ENCODE measurements around the gene MPZL2.

The MPZL2 gene

DNA sequence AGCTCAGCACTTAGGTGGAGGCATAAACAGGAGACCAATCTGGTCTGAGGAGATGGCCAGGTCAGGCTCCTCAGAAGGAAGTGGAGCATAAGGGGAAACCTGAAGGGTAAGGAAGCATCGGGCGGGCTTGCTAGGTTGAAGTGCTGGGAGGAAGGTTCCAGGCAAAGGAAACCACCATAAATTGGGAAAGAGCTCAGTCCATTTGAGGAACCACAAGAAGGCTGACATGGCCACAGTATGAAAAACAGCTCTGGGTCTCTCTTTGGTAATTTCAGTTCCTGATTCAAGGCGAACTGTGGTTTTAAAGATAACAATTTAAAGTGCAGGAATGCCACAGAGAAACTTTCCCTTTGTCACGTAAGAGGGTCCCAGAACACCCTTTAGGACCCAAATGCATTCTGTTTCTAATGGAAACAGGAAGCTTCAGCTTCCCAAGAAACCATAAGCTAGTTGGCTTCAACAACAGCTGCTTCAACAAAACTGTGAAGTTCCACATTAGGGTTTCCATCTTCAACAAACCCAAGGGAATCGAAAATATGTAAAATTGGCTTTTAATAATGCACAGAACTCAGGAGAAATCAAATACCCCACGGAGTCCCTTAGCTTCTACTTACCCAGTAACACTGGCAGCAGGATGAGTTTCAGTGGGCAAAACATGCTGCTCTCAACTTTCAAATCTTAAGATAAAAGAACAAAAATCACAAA lies 49.7 kb downstream of the MPZL2 start:
- Histone ChIP-seq H3K9ac (no peak overlapping the region), H3K27me3 (ENCODE audit: control insufficient read depth, insufficient read depth, low read length) (no peaks in the 10 kb centered on the region), H3K79me2 (no peaks in the 10 kb centered on the region), H3K4me2 (ENCODE audit: low read length) (no peak overlapping the region), H3K36me3 (ENCODE audit: control insufficient read depth, insufficient read depth, low read length) (no peaks in the 10 kb centered on the region), H3K27ac (no peak overlapping the region), H2AFZ (no peak overlapping the region), H3K9me3 (ENCODE audit: control insufficient read depth, low read length) (no peaks in the 10 kb centered on the region), H3K4me3 (ENCODE audit: low read depth, low read length) (no peak overlapping the region), H3K4me1 (no peaks in the 10 kb centered on the region)
- TF ChIP-seq, protein P1, sequence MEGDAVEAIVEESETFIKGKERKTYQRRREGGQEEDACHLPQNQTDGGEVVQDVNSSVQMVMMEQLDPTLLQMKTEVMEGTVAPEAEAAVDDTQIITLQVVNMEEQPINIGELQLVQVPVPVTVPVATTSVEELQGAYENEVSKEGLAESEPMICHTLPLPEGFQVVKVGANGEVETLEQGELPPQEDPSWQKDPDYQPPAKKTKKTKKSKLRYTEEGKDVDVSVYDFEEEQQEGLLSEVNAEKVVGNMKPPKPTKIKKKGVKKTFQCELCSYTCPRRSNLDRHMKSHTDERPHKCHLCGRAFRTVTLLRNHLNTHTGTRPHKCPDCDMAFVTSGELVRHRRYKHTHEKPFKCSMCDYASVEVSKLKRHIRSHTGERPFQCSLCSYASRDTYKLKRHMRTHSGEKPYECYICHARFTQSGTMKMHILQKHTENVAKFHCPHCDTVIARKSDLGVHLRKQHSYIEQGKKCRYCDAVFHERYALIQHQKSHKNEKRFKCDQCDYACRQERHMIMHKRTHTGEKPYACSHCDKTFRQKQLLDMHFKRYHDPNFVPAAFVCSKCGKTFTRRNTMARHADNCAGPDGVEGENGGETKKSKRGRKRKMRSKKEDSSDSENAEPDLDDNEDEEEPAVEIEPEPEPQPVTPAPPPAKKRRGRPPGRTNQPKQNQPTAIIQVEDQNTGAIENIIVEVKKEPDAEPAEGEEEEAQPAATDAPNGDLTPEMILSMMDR (IDR thresholded peaks at IDR 0.05): no peak

DNA sequence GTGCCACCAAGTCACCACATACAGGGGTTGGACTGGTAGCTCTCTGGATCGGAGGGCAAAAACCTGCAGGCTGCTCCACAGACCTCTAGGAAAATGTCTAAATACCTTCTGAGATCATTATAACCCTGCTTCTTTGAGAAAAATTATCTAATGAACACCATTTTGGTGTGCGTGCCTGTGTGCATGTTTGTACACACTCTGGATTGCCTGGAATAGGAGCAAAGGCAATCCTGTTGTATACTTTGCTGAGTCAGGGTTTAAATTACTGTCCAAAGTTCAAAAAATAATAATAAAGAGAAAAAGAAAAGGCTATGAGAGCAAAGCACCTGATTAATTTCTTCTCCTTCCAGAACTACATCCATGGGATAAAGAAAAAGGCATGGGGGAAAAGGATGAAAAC lies 50.3 kb downstream of the MPZL2 start:
- TF ChIP-seq, protein P1 (IDR thresholded peaks at IDR 0.05): no peak
- no peak overlapping the region for H3K4me3 ChIP-seq (ENCODE audit: low read depth, low read length)
- H3K4me1 ChIP-seq: no peaks in the 10 kb centered on the region
- no peaks in the 10 kb centered on the region for H3K9me3 ChIP-seq (ENCODE audit: control insufficient read depth, low read length)
- H2AFZ ChIP-seq: no peak overlapping the region
- H3K9ac ChIP-seq: no peak overlapping the region
- no peaks in the 10 kb centered on the region for H3K27me3 ChIP-seq (ENCODE audit: control insufficient read depth, insufficient read depth, low read length)
- H3K27ac ChIP-seq: no peak overlapping the region
- H3K79me2 ChIP-seq: no peaks in the 10 kb centered on the region
- no peaks in the 10 kb centered on the region for H3K36me3 ChIP-seq (ENCODE audit: control insufficient read depth, insufficient read depth, low read length)
- no peak overlapping the region for H3K4me2 ChIP-seq (ENCODE audit: low read length)

DNA sequence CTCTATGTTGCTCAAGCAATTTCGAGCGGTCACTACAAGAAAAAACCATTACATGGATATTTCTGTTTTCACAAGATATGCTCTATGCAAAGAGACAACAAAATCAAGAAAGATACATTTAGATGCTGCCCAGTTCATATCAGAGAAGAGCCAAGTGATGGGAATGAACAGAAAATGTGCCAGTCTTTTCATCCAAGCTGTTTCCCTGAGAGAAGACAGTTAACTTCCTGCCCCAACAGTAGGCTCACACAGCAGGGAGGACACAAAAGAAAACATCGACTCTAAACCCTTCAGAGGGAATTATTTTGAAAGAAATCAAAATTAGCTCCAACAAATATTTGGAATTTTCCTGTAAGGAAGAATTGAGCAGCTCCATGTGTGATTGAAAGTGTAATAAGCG lies 50.9 kb downstream of the MPZL2 start:
- H3K27me3 ChIP-seq (ENCODE audit: control insufficient read depth, insufficient read depth, low read length): no peaks in the 10 kb centered on the region
- H2AFZ ChIP-seq: no peak overlapping the region
- H3K4me3 ChIP-seq (ENCODE audit: low read depth, low read length): no peak overlapping the region
- H3K27ac ChIP-seq: no peak overlapping the region
- H3K4me1 ChIP-seq: no peaks in the 10 kb centered on the region
- no peaks in the 10 kb centered on the region for H3K36me3 ChIP-seq (ENCODE audit: control insufficient read depth, insufficient read depth, low read length)
- H3K9ac ChIP-seq: no peak overlapping the region
- H3K9me3 ChIP-seq (ENCODE audit: control insufficient read depth, low read length): no peaks in the 10 kb centered on the region
- TF ChIP-seq, protein P1 (IDR thresholded peaks at IDR 0.05): no peak
- no peak overlapping the region for H3K4me2 ChIP-seq (ENCODE audit: low read length)
- H3K79me2 ChIP-seq: no peaks in the 10 kb centered on the region

DNA sequence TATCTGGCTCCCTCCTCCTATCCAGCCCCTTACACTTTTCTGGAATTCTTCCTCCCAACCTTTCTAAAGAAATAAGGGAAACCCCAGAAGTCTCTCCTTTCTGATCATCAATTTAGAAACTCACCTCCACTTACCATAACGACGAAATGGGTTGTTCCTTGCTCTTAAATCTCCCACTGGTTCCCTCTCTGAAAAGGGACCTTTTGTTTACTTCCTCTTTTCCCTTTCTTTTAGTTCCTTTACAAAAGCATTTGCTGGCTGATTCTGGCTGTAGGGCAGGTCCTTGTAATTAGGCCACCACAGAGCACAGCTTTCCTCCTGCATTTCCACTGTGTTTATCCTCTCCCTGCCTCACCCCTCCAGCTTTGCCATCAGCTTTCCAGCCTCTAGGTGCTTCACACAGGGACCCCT lies 51.3 kb downstream of the MPZL2 start:
- no peak overlapping the region for H3K9ac ChIP-seq
- no peak overlapping the region for H3K4me2 ChIP-seq (ENCODE audit: low read length)
- no peak overlapping the region for H3K4me3 ChIP-seq (ENCODE audit: low read depth, low read length)
- H3K27me3 ChIP-seq (ENCODE audit: control insufficient read depth, insufficient read depth, low read length): no peaks in the 10 kb centered on the region
- no peaks in the 10 kb centered on the region for H3K79me2 ChIP-seq
- H3K27ac ChIP-seq: no peak overlapping the region
- no peaks in the 10 kb centered on the region for H3K36me3 ChIP-seq (ENCODE audit: control insufficient read depth, insufficient read depth, low read length)
- H2AFZ ChIP-seq: no peak overlapping the region
- H3K4me1 ChIP-seq: no peaks in the 10 kb centered on the region
- no peaks in the 10 kb centered on the region for H3K9me3 ChIP-seq (ENCODE audit: control insufficient read depth, low read length)
- TF ChIP-seq, protein P1 (IDR thresholded peaks at IDR 0.05): no peak

DNA sequence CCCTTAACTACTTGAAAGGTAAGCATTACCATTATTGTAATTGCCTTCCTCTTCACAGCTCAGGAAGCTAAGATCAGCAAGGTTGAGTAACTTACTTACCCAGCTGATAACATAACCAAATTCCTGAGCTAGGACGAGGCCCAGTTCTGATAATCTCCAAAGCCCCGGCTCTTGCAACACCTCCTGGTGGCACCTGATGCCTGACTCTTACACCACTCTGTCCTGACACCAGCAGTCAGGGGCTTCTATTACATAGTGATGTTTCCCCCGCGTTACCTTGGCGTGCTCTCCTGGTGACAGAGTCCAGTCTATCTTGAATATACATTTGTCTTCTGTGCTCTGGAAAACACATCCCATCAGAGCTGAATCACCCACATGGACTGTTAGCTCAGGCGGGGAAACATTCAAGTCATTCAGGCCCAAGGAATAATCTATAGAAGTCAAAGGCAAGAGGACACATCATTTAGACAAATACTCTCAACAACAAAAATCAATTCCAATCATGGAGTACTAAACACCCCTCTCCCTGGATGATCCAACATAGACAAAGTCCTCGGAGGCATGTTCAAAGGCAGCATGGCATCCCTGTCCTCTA lies 51.9 kb downstream of the MPZL2 start:
- no peak overlapping the region for H3K4me2 ChIP-seq (ENCODE audit: low read length)
- no peak overlapping the region for H2AFZ ChIP-seq
- no peak overlapping the region for H3K9ac ChIP-seq
- H3K27ac ChIP-seq: no peak overlapping the region
- H3K4me1 ChIP-seq: no peaks in the 10 kb centered on the region
- H3K4me3 ChIP-seq (ENCODE audit: low read depth, low read length): no peak overlapping the region
- no peaks in the 10 kb centered on the region for H3K27me3 ChIP-seq (ENCODE audit: control insufficient read depth, insufficient read depth, low read length)
- no peaks in the 10 kb centered on the region for H3K36me3 ChIP-seq (ENCODE audit: control insufficient read depth, insufficient read depth, low read length)
- H3K9me3 ChIP-seq (ENCODE audit: control insufficient read depth, low read length): no peaks in the 10 kb centered on the region
- TF ChIP-seq, protein P1 (IDR thresholded peaks at IDR 0.05): no peak
- H3K79me2 ChIP-seq: no peaks in the 10 kb centered on the region

Data from parathyroid adenoma (tissue), 2 donors.